GM10266 (cell line): Measurements from ENCODE around the gene CHST11.

Experiments used
- DNase-seq: peaks from one replicate; pipeline ENCODE4 v3.0.0; 2012; ENCODE audit errors: extremely low spot score
- CTCF ChIP-seq: IDR thresholded peaks from 2 replicates; pipeline ENCODE4 v1.5.1; 2012; ENCODE audit warnings: mild to moderate bottlenecking, low read depth; ENCODE audit not compliant: control insufficient read depth, insufficient read depth; ENCODE audit errors: missing control alignments

Gene CHST11

GRCh38 chr12:104463368-104463767 lies 6.6 kb downstream of the CHST11 start:
- TF ChIP-seq CTCF: no peak

GRCh38 chr12:104464899-104465298 lies 8.2 kb downstream of the CHST11 start:
- TF ChIP-seq CTCF: no peak
- DNase-seq: no peak

More at GRCh38 chr12:104463368-104463767, 6.6 kb downstream of the CHST11 start:
- no peak for DNase-seq

- no peak for DNase-seq
- no peak for TF ChIP-seq CTCF
These were observed 10.1 kb downstream of the CHST11 start for GRCh38 chr12:104466709-104467345.

GRCh38 chr12:104467346-104467837 lies 10.6 kb downstream of the CHST11 start:
- no peak for DNase-seq
- no peak for TF ChIP-seq CTCF

- TF ChIP-seq CTCF: no peak
- no peak for DNase-seq
These were observed 11.6 kb downstream of the CHST11 start for GRCh38 chr12:104468371-104468770.

- no peak for TF ChIP-seq CTCF
- no peak for DNase-seq
These were observed 12.3 kb downstream of the CHST11 start for GRCh38 chr12:104469066-104469465.

GRCh38 chr12:104469523-104469922 lies 12.8 kb downstream of the CHST11 start:
- no peak for TF ChIP-seq CTCF
- no peak for DNase-seq
